ENCODE results near the gene NEURL2. TPM values are rescaled to one million over a fixed set of nuclear protein-coding genes. Genes with fewer than 3 reads are reported as not detected.
A peak's percentile ranks its signal among the peaks of the same experiment; 100 is the strongest.

The NEURL2 gene, protein sequence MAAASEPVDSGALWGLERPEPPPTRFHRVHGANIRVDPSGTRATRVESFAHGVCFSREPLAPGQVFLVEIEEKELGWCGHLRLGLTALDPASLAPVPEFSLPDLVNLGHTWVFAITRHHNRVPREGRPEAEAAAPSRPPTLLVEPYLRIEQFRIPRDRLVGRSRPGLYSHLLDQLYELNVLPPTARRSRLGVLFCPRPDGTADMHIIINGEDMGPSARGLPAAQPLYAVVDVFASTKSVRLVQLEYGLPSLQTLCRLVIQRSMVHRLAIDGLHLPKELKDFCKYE
- 10 to 100 TPM in 3 of 4 donors, 1 to 10 TPM in 1; 2.2 to 26.4 (median 17.0) TPM for total RNA-seq

GRCh38 chr20:45890985-45891983 lies at the start of gene NEURL2, which contains the start of gene CTSA:
Gene NEURL2 (minus strand): TSS chr20:45891208. CDS start chr20:45890991, 217 bp downstream.
Gene CTSA (plus strand): TSS chr20:45891335. CDS start chr20:45891569, 234 bp downstream.
- Histone ChIP-seq H3K4me1 (peaks cover 0 to 52% (median 20%) of the 10 kb centered on the region in 3 donors), H3K27ac (peak within 1 kb of the TSS; percentile 76 to 96 (median 91)), H3K4me3 (peak within 1 kb of the TSS; percentile 64 to 92), H3K9me3 (no peaks in the 10 kb centered on the region), H3K27me3 (no peaks in the 10 kb centered on the region), H3K36me3 (peaks cover 0 to 68% of the 10 kb centered on the region in 2 donors)
- no CpG with 5 or more reads among the region's 78 CpGs for WGBS, 2 donors (ENCODE audit: low coverage in 1 of 2)
- TF ChIP-seq POLR2AphosphoS5 (IDR thresholded peaks at IDR 0.05) (peak; percentile 90), EP300 (IDR thresholded peaks at IDR 0.05) (no peak), POLR2A (IDR thresholded peaks at IDR 0.05) (peak; percentile 32 to 64)
- TF ChIP-seq, protein P1, sequence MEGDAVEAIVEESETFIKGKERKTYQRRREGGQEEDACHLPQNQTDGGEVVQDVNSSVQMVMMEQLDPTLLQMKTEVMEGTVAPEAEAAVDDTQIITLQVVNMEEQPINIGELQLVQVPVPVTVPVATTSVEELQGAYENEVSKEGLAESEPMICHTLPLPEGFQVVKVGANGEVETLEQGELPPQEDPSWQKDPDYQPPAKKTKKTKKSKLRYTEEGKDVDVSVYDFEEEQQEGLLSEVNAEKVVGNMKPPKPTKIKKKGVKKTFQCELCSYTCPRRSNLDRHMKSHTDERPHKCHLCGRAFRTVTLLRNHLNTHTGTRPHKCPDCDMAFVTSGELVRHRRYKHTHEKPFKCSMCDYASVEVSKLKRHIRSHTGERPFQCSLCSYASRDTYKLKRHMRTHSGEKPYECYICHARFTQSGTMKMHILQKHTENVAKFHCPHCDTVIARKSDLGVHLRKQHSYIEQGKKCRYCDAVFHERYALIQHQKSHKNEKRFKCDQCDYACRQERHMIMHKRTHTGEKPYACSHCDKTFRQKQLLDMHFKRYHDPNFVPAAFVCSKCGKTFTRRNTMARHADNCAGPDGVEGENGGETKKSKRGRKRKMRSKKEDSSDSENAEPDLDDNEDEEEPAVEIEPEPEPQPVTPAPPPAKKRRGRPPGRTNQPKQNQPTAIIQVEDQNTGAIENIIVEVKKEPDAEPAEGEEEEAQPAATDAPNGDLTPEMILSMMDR (IDR thresholded peaks at IDR 0.05): peak in 1 of 4 experiments; percentile 46
- peak; percentile 85 for ATAC-seq

- Histone ChIP-seq H3K4me3 (no peak overlapping the region), H3K27ac (no peak overlapping the region), H3K9me3 (no peaks in the 10 kb centered on the region), H3K4me1 (peaks cover 0 to 29% (median 0%) of the 10 kb centered on the region in 3 donors), H3K27me3 (no peaks in the 10 kb centered on the region), H3K36me3 (peaks cover 0 to 85% of the 10 kb centered on the region in 2 donors)
- TF ChIP-seq POLR2A (IDR thresholded peaks at IDR 0.05) (no peak), EP300 (IDR thresholded peaks at IDR 0.05) (no peak), POLR2AphosphoS5 (IDR thresholded peaks at IDR 0.05) (no peak)
- TF ChIP-seq, protein P1 (IDR thresholded peaks at IDR 0.05): no peak
- no peak for ATAC-seq
- WGBS, 2 donors (ENCODE audit: low coverage in 1 of 2): no CpG with 5 or more reads among the region's 13 CpGs
These were observed 49.5 kb upstream of the NEURL2 start for GRCh38 chr20:45940469-45940868.

- ATAC-seq: no peak
These were observed 49.0 kb upstream of the NEURL2 start for GRCh38 chr20:45940053-45940452.

GRCh38 chr20:45938727-45939438 lies 47.9 kb upstream of the NEURL2 start:
- no peak for ATAC-seq
- Histone ChIP-seq H3K27ac (no peak overlapping the region), H3K27me3 (no peaks in the 10 kb centered on the region), H3K4me1 (peaks cover 0 to 32% (median 0%) of the 10 kb centered on the region in 3 donors), H3K36me3 (peaks cover 0 to 69% of the 10 kb centered on the region in 2 donors), H3K4me3 (no peak overlapping the region), H3K9me3 (no peaks in the 10 kb centered on the region)
- WGBS, 2 donors (ENCODE audit: low coverage in 1 of 2): no CpG with 5 or more reads among the region's 13 CpGs
- TF ChIP-seq POLR2AphosphoS5 (IDR thresholded peaks at IDR 0.05): no peak
- TF ChIP-seq, protein P1 (IDR thresholded peaks at IDR 0.05): no peak
- TF ChIP-seq EP300 (IDR thresholded peaks at IDR 0.05): no peak
- no peak for TF ChIP-seq POLR2A (IDR thresholded peaks at IDR 0.05)

More at GRCh38 chr20:45940053-45940452, 49.0 kb upstream of the NEURL2 start:
- no peak overlapping the region for H3K27ac ChIP-seq
- H3K27me3 ChIP-seq: no peaks in the 10 kb centered on the region
- no peak overlapping the region for H3K4me3 ChIP-seq
- WGBS, 2 donors (ENCODE audit: low coverage in 1 of 2): 67 to 100% methylated on average over 1 of the region's 3 CpGs
- peaks cover 0 to 29% (median 0%) of the 10 kb centered on the region in 3 donors for H3K4me1 ChIP-seq
- H3K9me3 ChIP-seq: no peaks in the 10 kb centered on the region
- TF ChIP-seq POLR2A (IDR thresholded peaks at IDR 0.05) (no peak), EP300 (IDR thresholded peaks at IDR 0.05) (no peak), POLR2AphosphoS5 (IDR thresholded peaks at IDR 0.05) (no peak)
- TF ChIP-seq, protein P1 (IDR thresholded peaks at IDR 0.05): no peak
- peaks cover 0 to 80% of the 10 kb centered on the region in 2 donors for H3K36me3 ChIP-seq
